T1000 (cell line): ENCODE data around the gene PIK3R2.
"Not testable (repeated sequence)": the region's sequence is repeated elsewhere in the genome, so short reads cannot be mapped to it uniquely, and the experiment has no call there.

Source experiments
- DNase-seq: peaks from one replicate; lab custom pipeline; 2025; ENCODE audit warnings: mixed read lengths; lab: John Stamatoyannopoulos, UW

PIK3R2 gene

DNA sequence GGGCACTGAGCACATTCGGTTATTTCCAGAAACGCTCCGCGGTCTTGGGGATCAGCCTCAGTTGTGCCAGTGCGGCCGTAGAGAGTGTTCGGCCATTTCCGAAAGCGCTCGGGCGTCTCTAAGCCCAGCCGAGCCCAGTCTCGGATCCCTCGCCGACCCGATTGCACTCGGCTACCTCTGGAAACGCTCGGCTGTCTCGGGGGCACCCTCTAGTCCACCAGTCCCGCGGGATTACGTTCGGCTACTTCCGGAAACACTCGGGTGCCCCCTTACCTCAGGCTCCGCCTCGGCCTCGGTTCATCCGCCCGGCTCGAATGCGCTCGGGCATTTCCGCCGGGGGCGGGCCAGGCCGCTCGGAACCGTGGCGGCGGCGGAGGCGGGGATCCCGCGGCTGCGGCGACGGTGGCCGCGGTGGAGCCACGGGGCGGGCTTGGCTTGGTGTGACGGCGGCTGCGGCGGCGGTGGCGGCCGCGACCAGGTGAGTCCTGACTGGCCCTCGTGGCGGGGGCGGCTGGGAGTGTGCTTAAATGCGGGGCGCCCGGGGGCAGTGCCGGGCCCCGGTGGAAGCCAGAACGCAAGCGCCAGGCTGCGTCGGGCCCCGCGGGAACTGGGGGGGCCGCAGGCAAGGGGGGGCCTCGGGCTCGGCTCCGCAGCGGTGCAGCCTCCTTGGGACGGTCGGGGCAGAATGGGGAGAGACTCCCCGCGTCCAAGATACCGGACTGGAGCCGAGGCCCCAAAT lies at the start of gene PIK3R2:
Gene PIK3R2 (plus strand): TSS at position 347 of the 739 bp plus-strand sequence. CDS start 2,717 bp downstream, outside the sequence.
- peak; percentile 98 for DNase-seq

DNA sequence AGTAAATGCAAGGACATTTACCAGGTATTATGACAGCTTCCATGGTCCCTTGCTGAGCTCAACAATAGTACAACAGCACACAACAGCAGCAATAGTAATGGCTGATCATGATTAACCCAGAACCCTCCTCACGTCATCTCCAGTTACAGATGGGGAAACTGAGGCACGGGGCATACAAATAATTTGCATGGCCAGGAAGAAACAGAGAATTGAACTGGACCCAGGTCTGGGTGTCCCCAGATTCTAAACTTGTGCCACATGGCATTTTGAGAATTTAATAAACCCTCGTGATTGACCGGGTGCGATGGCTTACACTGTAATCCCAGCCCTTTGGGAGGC lies 48.2 kb upstream of the PIK3R2 start:
- no peak for DNase-seq

GRCh38 chr19:18105259-18105658 lies 47.7 kb upstream of the PIK3R2 start:
- DNase-seq = not testable (repeated sequence)

DNA sequence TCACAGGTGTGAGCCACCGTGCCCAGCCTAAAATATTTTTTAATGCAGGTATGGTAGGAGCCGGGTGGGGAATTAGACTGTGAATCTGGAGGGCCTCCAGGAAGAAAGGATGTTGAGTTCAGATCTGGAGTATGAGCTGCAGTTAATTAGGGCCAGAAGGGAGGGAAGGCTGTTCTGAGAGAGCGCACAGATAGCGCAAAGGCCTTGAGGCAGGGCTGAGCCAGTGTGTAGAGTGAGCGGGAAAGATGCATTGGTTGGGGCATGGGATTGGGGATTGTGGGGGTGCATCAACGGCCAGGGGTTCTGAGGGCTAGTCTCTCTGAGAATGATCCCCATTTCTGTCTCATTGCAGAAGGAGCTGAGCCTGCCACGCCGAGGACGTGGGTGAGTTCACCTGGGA lies 45.7 kb upstream of the PIK3R2 start:
- DNase-seq = no peak

DNA sequence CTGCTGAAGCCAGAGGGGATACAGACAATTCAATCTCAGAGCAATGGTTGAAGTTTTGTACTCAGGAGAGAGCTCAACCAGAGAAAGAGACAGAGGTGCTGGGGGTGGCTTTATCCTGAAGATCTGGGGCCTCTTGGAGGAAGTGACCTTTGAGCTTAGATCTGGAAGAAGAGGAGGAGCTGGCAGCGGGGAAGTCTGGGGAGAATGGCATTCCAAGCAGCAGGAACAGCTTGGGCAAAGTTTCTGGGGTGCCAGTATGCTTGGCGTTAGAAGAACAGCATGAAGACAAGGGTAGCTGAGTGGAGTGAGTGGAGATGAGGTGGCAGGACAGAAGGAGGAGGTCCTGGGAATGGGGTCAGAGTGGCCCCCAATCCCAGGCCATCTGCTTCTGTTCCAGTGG lies 44.1 kb upstream of the PIK3R2 start:
- DNase-seq = no peak

DNA sequence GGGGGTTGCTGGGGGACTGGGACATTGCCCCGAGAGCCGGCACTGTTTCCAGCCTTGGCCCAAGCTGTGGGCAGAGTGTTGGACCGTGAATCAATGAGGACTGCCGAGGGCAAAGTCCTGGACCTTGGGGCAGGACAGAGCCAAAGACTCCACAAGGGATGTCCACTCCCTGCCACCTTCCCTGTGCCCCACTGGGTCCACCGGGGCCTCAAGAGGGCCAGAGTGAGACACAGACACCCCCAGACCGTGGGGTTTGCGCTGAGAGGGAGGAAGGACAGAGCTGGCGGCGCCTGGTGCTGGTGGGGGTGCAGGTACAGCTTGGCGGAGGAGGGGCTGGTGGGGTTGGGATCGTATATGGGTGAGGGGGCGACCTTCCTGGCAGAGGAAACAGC lies 43.6 kb upstream of the PIK3R2 start:
- DNase-seq = no peak

GRCh38 chr19:18109733-18110608 lies 43.0 kb upstream of the PIK3R2 start:
- no peak for DNase-seq

DNA sequence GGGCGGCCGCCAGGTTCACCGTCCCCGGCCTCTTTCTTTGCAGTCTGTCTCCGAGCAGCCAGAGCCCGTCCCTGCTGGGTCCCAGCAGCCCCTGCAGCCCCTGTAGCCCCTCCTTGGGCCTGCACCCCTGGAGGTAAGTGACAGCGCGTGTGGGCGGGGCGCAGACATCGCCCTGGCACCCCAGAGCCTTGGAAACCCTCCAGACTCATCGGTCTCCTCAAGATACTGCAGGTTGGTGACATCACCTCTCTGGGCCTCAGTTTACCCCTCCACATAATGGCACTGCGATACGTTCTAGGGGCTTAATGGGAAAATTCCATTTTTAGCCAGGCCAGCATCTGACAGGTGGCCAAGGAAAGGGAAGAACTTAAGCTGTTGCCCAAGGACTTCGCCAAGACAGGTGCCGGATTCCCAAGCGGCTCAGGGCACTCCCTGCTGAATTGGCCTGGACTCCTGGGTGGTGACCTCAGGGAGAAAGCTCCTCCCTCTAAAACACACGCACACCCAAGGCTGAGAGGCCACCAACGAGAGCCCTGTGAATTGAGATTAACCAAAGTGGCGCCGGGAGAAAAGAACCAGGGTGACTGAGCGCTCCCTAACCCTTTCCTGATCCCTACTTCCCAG lies 42.2 kb upstream of the PIK3R2 start:
- no peak for DNase-seq

- peak; percentile 42 for DNase-seq
Observed at GRCh38 chr19:18112989-18113478, 39.9 kb upstream of the PIK3R2 start.

DNA sequence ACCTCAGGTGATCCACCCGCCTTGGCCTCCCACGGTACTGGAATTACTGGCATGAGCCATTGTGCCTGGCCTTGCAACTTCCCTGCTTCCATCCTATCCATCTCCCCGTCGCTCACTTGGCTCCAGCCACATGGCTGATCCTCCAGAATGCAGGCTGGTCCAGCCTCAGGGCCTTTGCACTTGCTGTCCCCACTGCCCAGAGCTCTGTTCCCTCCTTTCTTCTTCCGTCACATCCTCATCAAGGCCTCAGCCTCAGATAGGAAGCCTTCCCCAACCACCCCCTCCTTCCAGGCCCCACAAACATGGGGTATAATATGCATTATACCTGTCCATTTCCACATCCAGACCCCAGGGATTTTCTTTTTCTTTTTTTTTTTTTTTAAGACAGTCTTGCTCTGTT lies 39.1 kb upstream of the PIK3R2 start:
- no peak for DNase-seq

DNA sequence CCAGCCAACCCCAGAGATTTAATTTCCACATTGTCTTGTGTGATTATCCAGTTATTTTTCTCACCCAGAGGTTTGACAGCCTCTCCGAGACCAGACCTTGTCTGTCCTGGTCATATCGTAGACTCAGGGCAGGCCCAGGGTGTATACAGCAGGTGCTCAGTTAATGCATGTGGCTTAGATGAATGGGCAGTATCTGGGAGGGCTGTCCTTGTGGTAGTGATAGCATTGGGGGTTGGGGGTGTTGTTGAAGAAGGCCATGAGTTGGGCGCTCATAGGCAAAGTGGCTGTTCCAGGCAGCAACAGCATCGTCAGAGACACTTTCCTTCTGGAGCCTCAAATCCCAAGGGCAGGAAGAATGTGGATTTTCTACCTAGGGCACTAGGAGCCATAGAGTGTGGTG lies 38.5 kb upstream of the PIK3R2 start:
- no peak for DNase-seq

DNA sequence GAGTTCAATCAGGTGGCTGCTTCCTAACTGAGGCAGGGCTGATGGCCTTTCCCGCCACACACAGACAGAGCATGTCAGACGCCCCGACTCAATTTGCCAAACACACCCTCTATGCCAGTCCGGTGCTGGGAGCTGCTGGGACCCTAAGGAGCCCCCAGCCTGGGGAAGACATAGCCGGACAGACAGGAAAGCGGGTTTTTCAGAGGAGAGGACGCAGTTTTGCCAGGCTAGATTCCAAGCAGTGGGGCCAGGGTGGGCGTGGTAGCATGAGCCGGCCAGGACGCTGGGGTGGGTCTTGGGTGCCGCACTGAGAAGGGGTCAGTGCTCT lies 35.6 kb upstream of the PIK3R2 start:
- DNase-seq = no peak

DNA sequence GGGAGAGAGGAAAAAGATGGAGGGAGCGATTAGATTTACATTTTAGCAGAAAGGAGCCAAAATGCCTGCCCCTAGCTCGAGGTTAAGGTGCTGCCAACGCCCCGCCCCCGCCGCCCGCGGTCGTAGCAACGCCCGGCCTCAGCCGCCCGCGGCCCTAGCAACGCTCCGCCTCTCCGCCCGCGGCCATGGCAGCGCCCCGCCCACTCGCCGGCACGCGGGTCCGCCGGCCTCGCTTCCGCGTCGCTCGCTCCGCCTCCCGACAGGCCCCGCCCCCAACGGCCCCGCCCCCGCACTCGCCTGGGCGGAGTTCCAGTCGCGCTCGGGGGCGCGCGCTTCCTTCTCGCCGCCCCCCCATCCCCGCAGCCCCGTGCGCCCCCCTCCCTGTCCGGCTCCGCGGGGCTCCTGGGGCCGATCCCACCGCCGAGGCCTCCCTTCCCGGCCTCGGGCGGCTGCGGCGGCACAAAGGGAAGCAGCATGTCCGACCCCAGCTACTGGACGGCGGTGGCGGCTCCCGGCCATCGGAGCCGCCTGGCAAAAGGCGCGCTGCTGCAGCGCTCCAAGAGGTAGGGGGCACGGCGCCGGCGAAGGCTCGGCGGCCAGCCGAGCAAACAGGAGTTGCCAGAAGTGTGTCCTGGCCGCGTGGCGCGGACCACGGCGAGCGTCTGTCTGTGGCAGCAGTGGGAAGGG lies 35.1 kb upstream of the PIK3R2 start:
- peak; percentile 85 for DNase-seq

DNA sequence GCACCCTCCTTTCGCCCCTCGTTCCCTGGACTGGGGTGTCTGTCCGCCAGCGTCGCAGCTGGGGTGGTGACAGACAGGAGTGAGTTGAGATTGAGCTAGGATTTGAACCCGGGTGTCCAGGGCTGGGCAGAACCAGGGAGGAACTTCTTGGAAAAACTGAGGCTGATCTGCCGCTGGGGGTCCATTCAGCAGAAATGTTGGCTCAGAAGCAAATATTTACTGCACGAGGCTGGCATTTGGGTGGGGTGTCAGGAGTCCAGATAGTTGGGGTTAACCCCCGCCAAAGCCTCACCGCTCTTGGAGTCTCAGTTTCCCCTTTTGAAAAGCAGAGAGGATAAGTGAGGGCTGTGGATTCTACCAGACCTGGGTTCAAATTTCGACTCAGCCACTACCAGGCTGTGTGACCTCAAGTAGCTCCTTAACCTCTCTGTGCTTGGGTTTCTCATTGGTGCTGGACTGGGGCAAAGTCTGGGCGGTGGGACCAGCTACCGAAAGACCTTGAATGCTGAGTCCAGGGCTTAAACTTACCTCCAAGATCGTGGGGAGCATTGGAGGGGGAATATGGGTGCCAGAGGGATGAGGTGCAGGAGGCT lies 34.4 kb upstream of the PIK3R2 start:
- no peak for DNase-seq

GRCh38 chr19:18119013-18119716 lies 33.8 kb upstream of the PIK3R2 start:
- DNase-seq = no peak

GRCh38 chr19:18119717-18120105 lies 33.3 kb upstream of the PIK3R2 start:
- DNase-seq = no peak

DNA sequence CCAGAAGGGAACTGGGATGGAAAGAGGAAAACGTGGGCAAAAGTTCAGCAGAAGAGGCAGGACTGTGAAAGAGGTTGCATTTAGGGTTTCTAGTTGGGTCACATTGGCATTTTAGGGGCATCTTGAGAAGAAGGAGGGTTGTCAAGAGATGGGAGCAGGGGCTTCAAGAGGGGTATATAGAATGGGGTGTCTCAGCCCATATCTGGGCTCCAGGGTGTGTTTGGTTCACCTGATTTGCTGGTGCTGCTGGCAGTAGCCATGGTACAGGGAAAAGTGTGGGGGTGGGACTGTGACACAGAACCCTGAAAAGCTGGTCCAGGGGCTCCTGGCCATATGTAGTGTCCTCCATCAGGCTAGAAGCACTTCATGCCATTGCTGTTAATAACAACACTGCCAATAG lies 32.8 kb upstream of the PIK3R2 start:
- DNase-seq = no peak

GRCh38 chr19:18121166-18121565 lies 31.8 kb upstream of the PIK3R2 start:
- DNase-seq = no peak

- DNase-seq = no peak
Observed at GRCh38 chr19:18122424-18122823, 30.5 kb upstream of the PIK3R2 start.

DNA sequence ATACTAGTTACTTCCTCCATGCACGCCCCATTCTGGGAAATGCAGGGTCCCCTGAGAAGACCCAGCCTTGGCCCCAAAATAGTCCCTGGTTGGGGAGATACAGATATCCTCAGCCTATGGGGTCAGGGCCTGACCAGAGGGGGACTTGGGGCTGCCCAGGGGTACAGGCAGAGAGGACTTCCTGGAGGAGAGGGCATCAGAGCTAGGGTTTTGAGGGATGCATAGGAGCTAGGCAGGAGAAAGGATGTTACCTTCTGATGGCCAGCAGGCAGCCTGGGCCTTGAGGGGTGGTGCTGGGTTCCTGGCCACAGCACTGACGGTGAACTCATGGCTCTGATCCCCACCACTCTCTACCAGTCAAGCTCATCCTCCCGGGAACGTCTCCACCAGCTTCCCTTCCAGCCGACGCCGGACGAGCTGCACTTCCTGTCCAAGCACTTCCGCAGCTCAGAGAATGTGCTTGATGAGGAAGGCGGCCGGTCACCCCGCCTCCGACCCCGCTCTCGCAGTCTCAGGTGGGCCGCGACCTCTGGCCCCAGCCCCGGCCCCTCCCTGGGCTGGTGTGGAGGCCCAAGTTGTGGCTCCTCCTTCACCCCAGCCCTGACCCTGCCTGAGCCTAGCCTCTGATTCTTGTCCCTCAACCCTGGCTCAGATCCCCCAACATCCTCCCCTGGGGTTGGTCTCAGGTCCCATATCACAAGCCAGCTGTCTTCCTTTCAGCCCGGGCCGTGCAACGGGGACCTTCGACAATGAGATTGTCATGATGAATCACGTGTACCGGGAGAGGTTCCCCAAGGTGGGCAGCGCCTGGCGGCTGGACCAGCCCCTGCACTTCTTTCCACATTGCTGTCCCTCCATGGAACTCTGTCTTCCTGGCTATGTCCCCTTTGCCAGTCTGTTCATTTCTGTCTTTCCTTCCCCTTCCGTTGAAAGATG lies 29.8 kb upstream of the PIK3R2 start:
- no peak for DNase-seq
